ENCODE measurements around the gene ZNF222. TPM values are rescaled to one million over a fixed set of nuclear protein-coding genes. Genes with fewer than 3 reads are reported as not detected.

The ZNF222 gene
- 6.5 TPM for total RNA-seq (ENCODE audit: unreplicated experiment)
- long read RNA-seq, partial matches to known transcripts, result 0 of 5 reads
- long read RNA-seq, other reads (novel, unspliced or antisense), result 2 of 5 reads

GRCh38 chr19:44025217-44025936 lies at the start of gene ZNF222:
TSS of gene ZNF222 (plus strand) at chr19:44025379. CDS start at chr19:44025437, 58 bp downstream.
- Mint-ChIP-seq H3K9me3 (ENCODE audit: unreplicated experiment) (no peaks in the 10 kb centered on the region), H3K36me3 (ENCODE audit: low read depth, unreplicated experiment) (peaks cover 37% of the 10 kb centered on the region), H3K4me1 (ENCODE audit: unreplicated experiment) (peaks cover 9% of the 10 kb centered on the region), H3K27me3 (ENCODE audit: unreplicated experiment) (no peaks in the 10 kb centered on the region), H3K4me3 (ENCODE audit: unreplicated experiment) (peak within 1 kb of the TSS; percentile 99), H3K27ac (ENCODE audit: unreplicated experiment) (peak within 1 kb of the TSS; percentile 93)
- DNase-seq (ENCODE audit: low spot score), result peak; percentile 55
- TF ChIP-seq, protein P1, sequence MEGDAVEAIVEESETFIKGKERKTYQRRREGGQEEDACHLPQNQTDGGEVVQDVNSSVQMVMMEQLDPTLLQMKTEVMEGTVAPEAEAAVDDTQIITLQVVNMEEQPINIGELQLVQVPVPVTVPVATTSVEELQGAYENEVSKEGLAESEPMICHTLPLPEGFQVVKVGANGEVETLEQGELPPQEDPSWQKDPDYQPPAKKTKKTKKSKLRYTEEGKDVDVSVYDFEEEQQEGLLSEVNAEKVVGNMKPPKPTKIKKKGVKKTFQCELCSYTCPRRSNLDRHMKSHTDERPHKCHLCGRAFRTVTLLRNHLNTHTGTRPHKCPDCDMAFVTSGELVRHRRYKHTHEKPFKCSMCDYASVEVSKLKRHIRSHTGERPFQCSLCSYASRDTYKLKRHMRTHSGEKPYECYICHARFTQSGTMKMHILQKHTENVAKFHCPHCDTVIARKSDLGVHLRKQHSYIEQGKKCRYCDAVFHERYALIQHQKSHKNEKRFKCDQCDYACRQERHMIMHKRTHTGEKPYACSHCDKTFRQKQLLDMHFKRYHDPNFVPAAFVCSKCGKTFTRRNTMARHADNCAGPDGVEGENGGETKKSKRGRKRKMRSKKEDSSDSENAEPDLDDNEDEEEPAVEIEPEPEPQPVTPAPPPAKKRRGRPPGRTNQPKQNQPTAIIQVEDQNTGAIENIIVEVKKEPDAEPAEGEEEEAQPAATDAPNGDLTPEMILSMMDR (IDR thresholded peaks at IDR 0.05; ENCODE audit: unreplicated experiment), result no peak

GRCh38 chr19:43976732-43977131 lies 48.4 kb upstream of the ZNF222 start:
- no peaks in the 10 kb centered on the region for H3K4me1 Mint-ChIP-seq (ENCODE audit: unreplicated experiment)
- TF ChIP-seq, protein P1 (IDR thresholded peaks at IDR 0.05; ENCODE audit: unreplicated experiment), result no peak
- peaks cover 14% of the 10 kb centered on the region for H3K9me3 Mint-ChIP-seq (ENCODE audit: unreplicated experiment)
- H3K27me3 Mint-ChIP-seq (ENCODE audit: unreplicated experiment), result no peaks in the 10 kb centered on the region
- DNase-seq (ENCODE audit: low spot score), result no peak
- no peak overlapping the region for H3K27ac Mint-ChIP-seq (ENCODE audit: unreplicated experiment)
- H3K36me3 Mint-ChIP-seq (ENCODE audit: low read depth, unreplicated experiment), result peaks cover 29% of the 10 kb centered on the region
- H3K4me3 Mint-ChIP-seq (ENCODE audit: unreplicated experiment), result no peak overlapping the region

DNA sequence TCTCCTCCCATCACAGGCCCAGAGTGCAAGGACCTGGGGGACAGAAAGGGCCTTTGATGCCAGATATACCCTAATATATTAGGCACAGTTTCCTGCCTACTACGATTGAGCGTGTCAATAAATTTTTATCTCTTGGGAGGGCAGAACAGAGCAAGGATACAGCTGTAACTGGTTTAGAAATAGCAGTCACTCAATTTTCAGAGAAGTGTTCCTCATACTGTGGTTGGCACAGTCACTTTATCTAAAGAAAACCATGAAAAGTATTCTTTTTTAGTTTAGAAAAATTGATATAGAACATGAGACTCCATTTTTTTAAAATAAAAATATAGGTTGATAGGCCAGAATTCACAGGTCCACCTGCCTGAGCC lies 41.7 kb upstream of the ZNF222 start:
- Mint-ChIP-seq H3K27ac (ENCODE audit: unreplicated experiment) (no peak overlapping the region), H3K9me3 (ENCODE audit: unreplicated experiment) (no peaks in the 10 kb centered on the region), H3K36me3 (ENCODE audit: low read depth, unreplicated experiment) (no peaks in the 10 kb centered on the region), H3K4me3 (ENCODE audit: unreplicated experiment) (peak overlapping the region; percentile 77), H3K4me1 (ENCODE audit: unreplicated experiment) (no peaks in the 10 kb centered on the region), H3K27me3 (ENCODE audit: unreplicated experiment) (no peaks in the 10 kb centered on the region)
- no peak for DNase-seq (ENCODE audit: low spot score)
- TF ChIP-seq, protein P1 (IDR thresholded peaks at IDR 0.05; ENCODE audit: unreplicated experiment), result no peak

DNA sequence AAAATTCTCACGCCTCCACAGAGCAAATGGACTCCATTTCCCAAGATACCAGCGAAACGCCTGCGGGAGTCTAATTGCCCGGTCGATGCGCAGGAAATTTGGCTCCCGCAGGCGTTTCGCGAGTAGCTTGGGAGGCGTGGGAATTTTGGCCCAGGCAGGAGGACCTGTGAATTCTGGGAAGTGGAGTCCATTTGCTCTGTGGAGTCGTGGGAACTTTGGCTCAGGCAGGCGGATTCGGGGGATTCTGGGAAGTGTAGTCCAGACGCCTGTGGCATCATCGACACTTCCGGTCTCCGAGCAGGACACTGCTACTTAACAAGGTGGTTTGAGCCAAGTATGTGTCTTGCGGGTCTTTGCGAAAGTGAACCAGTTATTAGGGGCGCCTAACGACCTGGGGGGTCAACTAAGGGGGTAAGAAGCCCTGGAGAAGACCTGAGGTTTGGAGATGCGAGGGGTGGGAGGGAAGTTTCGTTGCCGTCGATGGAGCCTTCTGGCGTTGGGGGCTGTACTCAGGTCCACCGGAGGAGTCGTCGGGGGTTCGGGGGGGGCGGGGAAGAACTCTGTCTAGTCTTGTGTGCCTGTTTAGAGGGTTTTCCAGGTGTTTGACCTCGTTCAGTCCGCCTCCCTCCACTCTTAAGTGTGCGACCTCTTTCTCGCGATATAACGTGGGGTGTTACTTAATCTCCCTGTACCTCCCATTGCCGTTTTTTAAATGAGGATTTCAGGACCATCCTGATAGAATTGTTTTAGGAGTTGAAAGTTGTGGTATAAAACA lies 41.1 kb upstream of the ZNF222 start, which contains the start of gene ZNF155:
Gene ZNF155, plus strand, starts transcription at position 277 of the 775 bp plus-strand sequence. CDS start 4,356 bp downstream, outside the sequence.
- peak; percentile 84 for DNase-seq (ENCODE audit: low spot score)
- Mint-ChIP-seq H3K27ac (ENCODE audit: unreplicated experiment) (peak within 1 kb of the TSS; percentile 92), H3K9me3 (ENCODE audit: unreplicated experiment) (no peaks in the 10 kb centered on the region), H3K4me1 (ENCODE audit: unreplicated experiment) (no peaks in the 10 kb centered on the region), H3K27me3 (ENCODE audit: unreplicated experiment) (no peaks in the 10 kb centered on the region), H3K36me3 (ENCODE audit: low read depth, unreplicated experiment) (peaks cover 1% of the 10 kb centered on the region), H3K4me3 (ENCODE audit: unreplicated experiment) (peak within 1 kb of the TSS; percentile 98)
- TF ChIP-seq, protein P1 (IDR thresholded peaks at IDR 0.05; ENCODE audit: unreplicated experiment), result no peak

DNA sequence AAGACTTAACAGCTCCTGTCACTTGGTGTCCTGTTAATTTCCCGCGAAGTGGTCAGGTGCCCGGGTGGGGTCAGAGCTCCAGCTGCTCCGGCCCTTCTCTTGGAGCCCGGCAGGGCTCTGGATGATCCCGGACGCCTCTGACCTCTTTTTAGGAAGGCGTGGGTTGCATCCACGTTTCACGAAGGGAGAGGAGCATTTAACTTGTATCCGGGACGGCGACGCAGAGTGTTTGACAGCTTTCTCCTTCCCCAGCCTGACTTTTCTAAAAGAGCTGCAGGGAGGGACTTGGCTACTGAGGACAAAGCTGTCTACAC lies 40.5 kb upstream of the ZNF222 start:
- Mint-ChIP-seq H3K27me3 (ENCODE audit: unreplicated experiment) (no peaks in the 10 kb centered on the region), H3K27ac (ENCODE audit: unreplicated experiment) (no peak overlapping the region), H3K9me3 (ENCODE audit: unreplicated experiment) (no peaks in the 10 kb centered on the region), H3K4me3 (ENCODE audit: unreplicated experiment) (peak overlapping the region; percentile 98), H3K4me1 (ENCODE audit: unreplicated experiment) (no peaks in the 10 kb centered on the region), H3K36me3 (ENCODE audit: low read depth, unreplicated experiment) (peaks cover 7% of the 10 kb centered on the region)
- TF ChIP-seq, protein P1 (IDR thresholded peaks at IDR 0.05; ENCODE audit: unreplicated experiment), result no peak
- no peak for DNase-seq (ENCODE audit: low spot score)
